Caco-2 (cell line): ENCODE measurements around the gene CHRM2. TPM values are rescaled to one million over a fixed set of nuclear protein-coding genes. Genes with fewer than 3 reads are reported as not detected.

Source experiments
- BruUV-seq: library from RNA; stranded (reverse); fragments of 400-500 nt; replicated peaks from 2 replicates; lab custom pipeline; 2021; lab: Mats Ljungman, UMichigan
- CTCF ChIA-PET: fragments of 300-600 bp; sonication (Branson Sonifier 250); formaldehyde crosslinking; loops from one replicate; lab custom pipeline; 2022; ENCODE audit warnings: antibody characterized with exemption; lab: Charles Lee
- POLR2A ChIA-PET: fragments of 300-600 bp; sonication (Branson Sonifier 250); formaldehyde crosslinking; loops from one replicate; lab custom pipeline; 2022; ENCODE audit warnings: antibody characterized with exemption; lab: Charles Lee
- DNase-seq, 2 experiments: peaks; one replicate each; pipeline versions ENCODE4 v3.0.0 to v3.0.0-alpha.2; 2020 to 2022
- H3K27me3 ChIP-seq: replicated peaks from 2 replicates; pipeline ENCODE4 v1.6.0; 2011; ENCODE audit warnings: low read length; ENCODE audit not compliant: control insufficient read depth, insufficient read depth
- H3K36me3 ChIP-seq: 2 replicates; pipeline ENCODE4 v1.5.1; 2011; ENCODE audit warnings: low read length; ENCODE audit not compliant: control insufficient read depth, insufficient read depth
- H3K4me1 ChIP-seq: fragments of 250-450 bp; sonication (Bioruptor Pico); 2 replicates; pipeline ENCODE4 v1.5.1; 2020; ENCODE audit warnings: mild to moderate bottlenecking
- H3K4me3 ChIP-seq: 2 replicates; pipeline ENCODE4 v1.5.1; 2011; ENCODE audit warnings: low read depth, mild to moderate bottlenecking, control low read depth, low read length
- H3K9me3 ChIP-seq: fragments of 250-450 bp; sonication (Bioruptor Pico); 2 replicates; pipeline ENCODE4 v1.5.1; 2020; ENCODE audit warnings: mild to moderate bottlenecking, moderate library complexity
- H3K27ac Mint-ChIP-seq: one replicate; pipeline ENCODE4 v1.8.0; 2022; ENCODE audit warnings: mixed read lengths; ENCODE audit not compliant: unreplicated experiment
- H3K27me3 Mint-ChIP-seq: one replicate; pipeline ENCODE4 v1.8.0; 2022; ENCODE audit warnings: mixed read lengths; ENCODE audit not compliant: insufficient read depth, unreplicated experiment
- H3K36me3 Mint-ChIP-seq: one replicate; pipeline ENCODE4 v1.8.0; 2022; ENCODE audit warnings: mild to moderate bottlenecking, mixed read lengths; ENCODE audit not compliant: insufficient read depth, unreplicated experiment
- H3K4me1 Mint-ChIP-seq: one replicate; pipeline ENCODE4 v1.8.0; 2022; ENCODE audit warnings: low read depth, mixed read lengths; ENCODE audit not compliant: unreplicated experiment
- H3K4me3 Mint-ChIP-seq: one replicate; pipeline ENCODE4 v1.8.0; 2022; ENCODE audit warnings: mild to moderate bottlenecking, moderate library complexity, mixed read lengths; ENCODE audit not compliant: unreplicated experiment
- H3K9me3 Mint-ChIP-seq: one replicate; pipeline ENCODE4 v1.8.0; 2022; ENCODE audit warnings: mixed read lengths; ENCODE audit not compliant: unreplicated experiment
- CTCF ChIP-seq, 2 experiments: fragments of 200-600 bp in 1 of 2; IDR thresholded peaks; 1 replicate in 1 of 2; 2 replicates in 1 of 2; pipeline versions ENCODE4 v1.5.1 to v1.8.0; 2011 to 2022; ENCODE audit warnings: antibody characterized with exemption in 1 of 2, control low read depth in 1 of 2, inconsistent platforms in 1 of 2, low read depth in 1 of 2, low read length in 1 of 2, mild to moderate bottlenecking in 1 of 2, moderate library complexity in 1 of 2; ENCODE audit not compliant: insufficient read depth in 1 of 2, severe bottlenecking in 1 of 2, unreplicated experiment in 1 of 2
- intact Hi-C: fragments of 100-400 bp; cut with micrococcal nuclease; formaldehyde crosslinking; loops from one replicate; pipeline ENCODE4 v1.10.0; 2022; ENCODE audit not compliant: unreplicated experiment
- total RNA-seq: library from RNA; stranded (reverse); gene quantifications from 2 replicates; pipeline ENCODE4 v1.2.3, GENCODE V29; 2022

CHRM2 gene
- total RNA-seq, 1 experiment from 2014 or later: not detected

GRCh38 chr7:137005873-137006272, 137.4 kb downstream of the CHRM2 start:
- ChIA-PET CTCF (no interaction called here), POLR2A (no interaction called here)
- Histone ChIP-seq H3K9me3 (no peaks in the 10 kb centered on the region), H3K4me1 (no peaks in the 10 kb centered on the region), H3K27me3 (no peaks in the 10 kb centered on the region), H3K36me3 (no peaks in the 10 kb centered on the region), H3K4me3 (no peak overlapping the region)
- intact Hi-C loops: no loop called here
- DNase-seq: no peak
- TF ChIP-seq CTCF (IDR thresholded peaks at IDR 0.05; ENCODE audit: insufficient read depth in 1 of 2, low read depth in 1 of 2, low read length in 1 of 2, severe bottlenecking in 1 of 2, unreplicated experiment in 1 of 2): no peak
- H3K27me3 Mint-ChIP-seq: no peaks in the 10 kb centered on the region
- H3K4me3 Mint-ChIP-seq: no peak overlapping the region
- no peaks in the 10 kb centered on the region for H3K36me3 Mint-ChIP-seq
- H3K4me1 Mint-ChIP-seq: no peaks in the 10 kb centered on the region
- BruUV-seq: no TSS peak
- no peaks in the 10 kb centered on the region for H3K9me3 Mint-ChIP-seq
- H3K27ac Mint-ChIP-seq: no peak overlapping the region

- Mint-ChIP-seq H3K4me3 (no peak overlapping the region), H3K36me3 (no peaks in the 10 kb centered on the region), H3K27ac (no peak overlapping the region), H3K27me3 (no peaks in the 10 kb centered on the region), H3K9me3 (no peaks in the 10 kb centered on the region), H3K4me1 (no peaks in the 10 kb centered on the region)
- H3K4me1 ChIP-seq: no peaks in the 10 kb centered on the region
- no TSS peak for BruUV-seq
- no peaks in the 10 kb centered on the region for H3K27me3 ChIP-seq
- no peak for DNase-seq
- no peak for TF ChIP-seq CTCF (IDR thresholded peaks at IDR 0.05; ENCODE audit: insufficient read depth in 1 of 2, low read depth in 1 of 2, low read length in 1 of 2, severe bottlenecking in 1 of 2, unreplicated experiment in 1 of 2)
- CTCF ChIA-PET: no interaction called here
- H3K4me3 ChIP-seq: no peak overlapping the region
- no peaks in the 10 kb centered on the region for H3K36me3 ChIP-seq
- intact Hi-C loops: no loop called here
- no peaks in the 10 kb centered on the region for H3K9me3 ChIP-seq
- POLR2A ChIA-PET: no interaction called here
Observed at GRCh38 chr7:137006293-137006692, 137.8 kb downstream of the CHRM2 start.

GRCh38 chr7:137007001-137007694, 138.7 kb downstream of the CHRM2 start:
- H3K36me3 Mint-ChIP-seq: no peaks in the 10 kb centered on the region
- Histone ChIP-seq H3K36me3 (no peaks in the 10 kb centered on the region), H3K4me3 (no peak overlapping the region), H3K9me3 (no peaks in the 10 kb centered on the region), H3K27me3 (no peaks in the 10 kb centered on the region), H3K4me1 (no peaks in the 10 kb centered on the region)
- H3K4me3 Mint-ChIP-seq: no peak overlapping the region
- no peak for DNase-seq
- ChIA-PET CTCF (no interaction called here), POLR2A (no interaction called here)
- no peaks in the 10 kb centered on the region for H3K27me3 Mint-ChIP-seq
- H3K27ac Mint-ChIP-seq: no peak overlapping the region
- no peaks in the 10 kb centered on the region for H3K9me3 Mint-ChIP-seq
- intact Hi-C loops: no loop called here
- H3K4me1 Mint-ChIP-seq: no peaks in the 10 kb centered on the region
- BruUV-seq: no TSS peak
- no peak for TF ChIP-seq CTCF (IDR thresholded peaks at IDR 0.05; ENCODE audit: insufficient read depth in 1 of 2, low read depth in 1 of 2, low read length in 1 of 2, severe bottlenecking in 1 of 2, unreplicated experiment in 1 of 2)
